ENCODE measurements around the gene PIGU. TPM values are rescaled to one million over a fixed set of nuclear protein-coding genes. Genes with fewer than 3 reads are reported as not detected.

PIGU gene
- total and polyA plus RNA-seq, 2 of the 13 experiments (the other 11 are each of a cell fraction or from before 2014, with no cell fraction given) = 45.5 to 231 TPM

GRCh38 chr20:34515484-34516246, 161.2 kb downstream of the PIGU start (continued):
- TF ChIP-seq ZFP90 (CRISPR knock-in tag; IDR thresholded peaks at IDR 0.05; ENCODE audit: borderline replicate concordance) (0 out of 2 replicates have a peak, but pooled peaks have one; percentile 61), PPARG (CRISPR knock-in tag; conservative IDR thresholded peaks at IDR 0.05) (no peak), ZNF468 (CRISPR knock-in tag; IDR thresholded peaks at IDR 0.05) (no peak; the same call in 1 of the 2 replicates), GATAD2A (CRISPR knock-in tag; IDR thresholded peaks at IDR 0.05) (peak; percentile 36; the same call in 1 of the 2 replicates), NCOA5 (CRISPR knock-in tag; IDR thresholded peaks at IDR 0.05) (no peak), MAF1 (CRISPR knock-in tag; IDR thresholded peaks at IDR 0.05; ENCODE audit: borderline replicate concordance) (peak; percentile 66; the same call in 1 of the 2 replicates), ZNF703 (CRISPR knock-in tag; IDR thresholded peaks at IDR 0.05; ENCODE audit: borderline replicate concordance) (no peak), DZIP1 (CRISPR knock-in tag; IDR thresholded peaks at IDR 0.05) (no peak; the same call in 1 of the 2 replicates), PAX8 (CRISPR knock-in tag; IDR thresholded peaks at IDR 0.05; ENCODE audit: borderline replicate concordance) (0 out of 2 replicates have a peak, but pooled peaks have one; percentile 20), ZBTB3 (CRISPR knock-in tag; IDR thresholded peaks at IDR 0.05; ENCODE audit: borderline replicate concordance, low read depth) (no peak), CENPX (CRISPR knock-in tag; IDR thresholded peaks at IDR 0.05) (no peak), TAF1 (CRISPR knock-in tag; IDR thresholded peaks at IDR 0.05) (no peak; the same call in 1 of the 2 replicates), RAD51 (IDR thresholded peaks at IDR 0.05; ENCODE audit: borderline replicate concordance) (no peak), ZNF550 (CRISPR knock-in tag; IDR thresholded peaks at IDR 0.05; ENCODE audit: borderline replicate concordance) (0 out of 2 replicates have a peak, but pooled peaks have one; percentile 22), FOSL2 (CRISPR knock-in tag; IDR thresholded peaks at IDR 0.05) (no peak; the same call in 1 of the 2 replicates), SRSF9 (IDR thresholded peaks at IDR 0.05; ENCODE audit: borderline replicate concordance, insufficient read depth, low read depth, low read length, poor library complexity, severe bottlenecking) (no peak), ZBTB43 (CRISPR knock-in tag; conservative IDR thresholded peaks at IDR 0.05) (no peak)
- TF ChIP-seq, protein P1, sequence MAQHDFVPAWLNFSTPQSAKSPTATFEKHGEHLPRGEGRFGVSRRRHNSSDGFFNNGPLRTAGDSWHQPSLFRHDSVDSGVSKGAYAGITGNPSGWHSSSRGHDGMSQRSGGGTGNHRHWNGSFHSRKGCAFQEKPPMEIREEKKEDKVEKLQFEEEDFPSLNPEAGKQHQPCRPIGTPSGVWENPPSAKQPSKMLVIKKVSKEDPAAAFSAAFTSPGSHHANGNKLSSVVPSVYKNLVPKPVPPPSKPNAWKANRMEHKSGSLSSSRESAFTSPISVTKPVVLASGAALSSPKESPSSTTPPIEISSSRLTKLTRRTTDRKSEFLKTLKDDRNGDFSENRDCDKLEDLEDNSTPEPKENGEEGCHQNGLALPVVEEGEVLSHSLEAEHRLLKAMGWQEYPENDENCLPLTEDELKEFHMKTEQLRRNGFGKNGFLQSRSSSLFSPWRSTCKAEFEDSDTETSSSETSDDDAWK (CRISPR knock-in tag; IDR thresholded peaks at IDR 0.05) = no peak
- TF ChIP-seq, protein P2, sequence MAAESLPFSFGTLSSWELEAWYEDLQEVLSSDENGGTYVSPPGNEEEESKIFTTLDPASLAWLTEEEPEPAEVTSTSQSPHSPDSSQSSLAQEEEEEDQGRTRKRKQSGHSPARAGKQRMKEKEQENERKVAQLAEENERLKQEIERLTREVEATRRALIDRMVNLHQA (CRISPR knock-in tag; IDR thresholded peaks at IDR 0.05) = no peak
- TF ChIP-seq, protein P3, sequence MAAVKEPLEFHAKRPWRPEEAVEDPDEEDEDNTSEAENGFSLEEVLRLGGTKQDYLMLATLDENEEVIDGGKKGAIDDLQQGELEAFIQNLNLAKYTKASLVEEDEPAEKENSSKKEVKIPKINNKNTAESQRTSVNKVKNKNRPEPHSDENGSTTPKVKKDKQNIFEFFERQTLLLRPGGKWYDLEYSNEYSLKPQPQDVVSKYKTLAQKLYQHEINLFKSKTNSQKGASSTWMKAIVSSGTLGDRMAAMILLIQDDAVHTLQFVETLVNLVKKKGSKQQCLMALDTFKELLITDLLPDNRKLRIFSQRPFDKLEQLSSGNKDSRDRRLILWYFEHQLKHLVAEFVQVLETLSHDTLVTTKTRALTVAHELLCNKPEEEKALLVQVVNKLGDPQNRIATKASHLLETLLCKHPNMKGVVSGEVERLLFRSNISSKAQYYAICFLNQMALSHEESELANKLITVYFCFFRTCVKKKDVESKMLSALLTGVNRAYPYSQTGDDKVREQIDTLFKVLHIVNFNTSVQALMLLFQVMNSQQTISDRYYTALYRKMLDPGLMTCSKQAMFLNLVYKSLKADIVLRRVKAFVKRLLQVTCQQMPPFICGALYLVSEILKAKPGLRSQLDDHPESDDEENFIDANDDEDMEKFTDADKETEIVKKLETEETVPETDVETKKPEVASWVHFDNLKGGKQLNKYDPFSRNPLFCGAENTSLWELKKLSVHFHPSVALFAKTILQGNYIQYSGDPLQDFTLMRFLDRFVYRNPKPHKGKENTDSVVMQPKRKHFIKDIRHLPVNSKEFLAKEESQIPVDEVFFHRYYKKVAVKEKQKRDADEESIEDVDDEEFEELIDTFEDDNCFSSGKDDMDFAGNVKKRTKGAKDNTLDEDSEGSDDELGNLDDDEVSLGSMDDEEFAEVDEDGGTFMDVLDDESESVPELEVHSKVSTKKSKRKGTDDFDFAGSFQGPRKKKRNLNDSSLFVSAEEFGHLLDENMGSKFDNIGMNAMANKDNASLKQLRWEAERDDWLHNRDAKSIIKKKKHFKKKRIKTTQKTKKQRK (IDR thresholded peaks at IDR 0.05; ENCODE audit: low read length) = no peak
